GM23248 (cell line): ENCODE measurements around the gene TLE5. TPM values are rescaled to one million over a fixed set of nuclear protein-coding genes. Genes with fewer than 3 reads are reported as not detected.
A peak's percentile ranks its signal among the peaks of the same experiment; 100 is the strongest.

Experiments
- DNase-seq: peaks from one replicate; pipeline ENCODE4 v3.0.0-alpha.2; 2015
- H2AFZ ChIP-seq: fragments of 200-600 bp; sonication (generic); 2 replicates; pipeline ENCODE4 v1.6.1; 2016; ENCODE audit warnings: antibody characterized with exemption
- H3F3A ChIP-seq: fragments of 200-600 bp; sonication (generic); 2 replicates; pipeline ENCODE4 v1.6.1; 2016; ENCODE audit warnings: mild to moderate bottlenecking, antibody characterized with exemption, mixed run types; ENCODE audit not compliant: insufficient read depth
- H3K27ac ChIP-seq: fragments of 200-600 bp; sonication (generic); 2 replicates; pipeline ENCODE4 v1.5.1; 2016; ENCODE audit warnings: mild to moderate bottlenecking
- H3K27me3 ChIP-seq: fragments of 200-600 bp; sonication (generic); replicated peaks from 2 replicates; pipeline ENCODE4 v1.6.1; 2016; ENCODE audit warnings: mild to moderate bottlenecking; ENCODE audit not compliant: insufficient read depth
- H3K36me3 ChIP-seq: fragments of 200-600 bp; sonication (generic); 2 replicates; pipeline ENCODE4 v1.6.1; 2016; ENCODE audit warnings: low read depth, mild to moderate bottlenecking
- H3K4me1 ChIP-seq: fragments of 200-600 bp; sonication (generic); 2 replicates; pipeline ENCODE4 v1.6.1; 2016; ENCODE audit warnings: mild to moderate bottlenecking; ENCODE audit not compliant: insufficient read depth
- H3K4me2 ChIP-seq: fragments of 200-600 bp; sonication (generic); one replicate; pipeline ENCODE4 v1.6.1; 2016; ENCODE audit warnings: mild to moderate bottlenecking; ENCODE audit not compliant: unreplicated experiment
- H3K4me3 ChIP-seq: fragments of 200-600 bp; sonication (generic); 2 replicates; pipeline ENCODE4 v1.5.1; 2016; ENCODE audit warnings: mild to moderate bottlenecking
- H3K79me2 ChIP-seq: fragments of 200-600 bp; sonication (generic); 2 replicates; pipeline ENCODE4 v1.6.1; 2016; ENCODE audit warnings: mild to moderate bottlenecking; ENCODE audit not compliant: insufficient read depth
- H3K9ac ChIP-seq: fragments of 200-600 bp; sonication (generic); 2 replicates; pipeline ENCODE4 v1.6.1; 2016; ENCODE audit warnings: mild to moderate bottlenecking
- H3K9me2 ChIP-seq: fragments of 200-600 bp; sonication (generic); 2 replicates; pipeline ENCODE4 v1.6.1; 2016; ENCODE audit warnings: mixed run types, mild to moderate bottlenecking, moderate library complexity; ENCODE audit not compliant: insufficient read depth
- H3K9me3 ChIP-seq: fragments of 200-600 bp; sonication (generic); one replicate; pipeline ENCODE4 v1.6.1; 2017; ENCODE audit warnings: low read depth
- H4K20me1 ChIP-seq: fragments of 200-600 bp; sonication (generic); 2 replicates; pipeline ENCODE4 v1.6.0; 2016; ENCODE audit not compliant: insufficient read depth
- EZH2 ChIP-seq: fragments of 200-600 bp; sonication (generic); IDR thresholded peaks from 2 replicates; pipeline ENCODE4 v1.6.1; 2018; ENCODE audit warnings: antibody characterized with exemption, mild to moderate bottlenecking; ENCODE audit not compliant: insufficient read depth, poor library complexity, severe bottlenecking
- EZH2phosphoT487 ChIP-seq: fragments of 200-600 bp; sonication (generic); IDR thresholded peaks from 2 replicates; pipeline ENCODE4 v1.6.1; 2018; ENCODE audit warnings: antibody characterized with exemption, moderate library complexity, mild to moderate bottlenecking, low read depth; ENCODE audit not compliant: insufficient read depth
- WGBS, 2 experiments: methylation state at CpG; one replicate each; pipeline ENCODE4 v1.1.6; 2015 to 2017; ENCODE audit warnings: low lambda C conversion rate in 2 of 2, low coverage in 1 of 2; ENCODE audit errors: missing lambda C conversion rate in 2 of 2; 5-methylcytosine and 5-hydroxymethylcytosine counted together
- in situ Hi-C: fragments of 300-500 bp; cut with MboI; formaldehyde crosslinking; loops from 2 replicates; pipeline ENCODE4 v1.15.0; 2020
- polyA plus RNA-seq: library from polyadenylated mRNA; unstranded; fragments of >200 nt; fragmentation: Nextera tagmentation; extraction: Ambion mirVana; gene quantifications from 2 replicates; pipeline ENCODE4 v1.2.1, GENCODE V29; 2016
- total RNA-seq: library from RNA; depleted of rRNA; stranded (reverse); fragments of >200 nt; shearing (Covaris generic); gene quantifications from 2 replicates; pipeline ENCODE4 v1.2.3, GENCODE V29; 2014

TLE5 gene
- total and polyA plus RNA-seq, 2 experiments from 2014 or later = 133 to 337 TPM

- H3K4me2 ChIP-seq = peak overlapping the region; percentile 73
- no peaks in the 10 kb centered on the region for H3K36me3 ChIP-seq
Observed at GRCh38 chr19:3047496-3048189, 14.7 kb downstream of the TLE5 start.

DNA sequence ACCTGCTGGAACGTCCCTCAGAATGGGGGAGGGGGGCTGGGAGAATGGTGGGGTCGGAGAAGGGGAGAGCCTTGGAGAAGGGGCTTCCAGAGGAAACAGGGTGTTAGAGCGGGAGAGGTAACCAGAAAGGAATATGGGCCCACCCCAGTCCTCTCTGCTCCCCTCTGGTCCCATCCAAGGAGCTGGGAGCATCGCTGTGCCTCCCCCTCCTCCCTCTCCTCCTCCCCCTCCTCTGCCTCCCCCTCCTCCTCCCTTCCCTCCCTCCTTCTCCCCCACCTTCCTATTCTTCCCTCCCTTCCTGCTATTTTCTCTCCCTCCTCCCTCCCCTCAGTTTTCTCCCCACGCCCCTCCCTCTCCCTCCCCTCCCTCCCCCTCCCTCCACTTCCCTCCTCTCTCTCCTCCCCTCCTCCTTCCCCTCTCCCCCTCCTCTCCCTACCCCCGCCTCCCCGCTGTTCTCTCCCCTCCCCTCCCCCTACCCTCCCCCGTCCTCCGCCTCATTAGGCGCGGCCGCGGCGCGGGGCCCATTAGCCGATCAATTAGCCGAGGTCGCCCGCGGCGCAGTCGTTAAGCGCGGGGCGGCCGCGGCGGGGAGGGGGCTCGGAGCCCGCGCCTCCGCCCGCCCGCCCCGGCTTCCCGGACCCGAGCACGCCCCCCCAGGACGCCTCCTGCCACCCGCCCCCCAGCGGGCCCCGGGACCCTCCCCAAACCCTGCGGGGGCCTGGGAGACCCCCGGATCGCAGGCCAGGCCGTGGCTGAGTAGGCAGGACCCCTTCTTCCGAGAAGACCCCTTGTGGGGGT, 15.4 kb downstream of the TLE5 start:
- no peaks in the 10 kb centered on the region for H3K9me2 ChIP-seq
- H3K27ac ChIP-seq = no peak overlapping the region
- no peaks in the 10 kb centered on the region for H3K79me2 ChIP-seq
- no peaks in the 10 kb centered on the region for H4K20me1 ChIP-seq
- H3K4me1 ChIP-seq = no peaks in the 10 kb centered on the region
- no peaks in the 10 kb centered on the region for H3K9me3 ChIP-seq
- H3K4me2 ChIP-seq = peak overlapping the region; percentile 73
- TF ChIP-seq EZH2phosphoT487 (no peak), EZH2 (no peak)
- peak overlapping the region; percentile 77; the same call in 1 of the 2 replicates for H2AFZ ChIP-seq
- H3K27me3 ChIP-seq = no peaks in the 10 kb centered on the region
- H3K9ac ChIP-seq = no peak overlapping the region
- WGBS, 2 experiments = 5 to 11% methylated on average over 15 to 35 of the region's 47 CpGs
- no peak for DNase-seq
- in situ Hi-C loops = no loop called here
- H3K36me3 ChIP-seq = no peaks in the 10 kb centered on the region
- H3K4me3 ChIP-seq = peak overlapping the region; percentile 54
- H3F3A ChIP-seq = 0 out of 2 replicates have a peak, but pooled peaks cover 7% of the 10 kb centered on the region

More at GRCh38 chr19:3047496-3048189, 14.7 kb downstream of the TLE5 start:
- in situ Hi-C loops = no loop called here
- TF ChIP-seq EZH2 (no peak), EZH2phosphoT487 (no peak)
- H3K79me2 ChIP-seq = no peaks in the 10 kb centered on the region
- H3K9ac ChIP-seq = no peak overlapping the region
- no peaks in the 10 kb centered on the region for H4K20me1 ChIP-seq
- no peaks in the 10 kb centered on the region for H3K9me3 ChIP-seq
- H3K27me3 ChIP-seq = no peaks in the 10 kb centered on the region
- H3F3A ChIP-seq = 0 out of 2 replicates have a peak, but pooled peaks cover 8% of the 10 kb centered on the region
- H3K4me1 ChIP-seq = no peaks in the 10 kb centered on the region
- peak overlapping the region; percentile 54 for H3K4me3 ChIP-seq
- DNase-seq = peak; percentile 86
- H3K27ac ChIP-seq = no peak overlapping the region
- H2AFZ ChIP-seq = peak overlapping the region; percentile 77
- WGBS, 2 experiments = 9 to 10% methylated on average over 28 of the region's 28 CpGs
- H3K9me2 ChIP-seq = no peaks in the 10 kb centered on the region

- WGBS, 2 experiments = 20 to 21% methylated on average over 11 to 16 of the region's 16 CpGs
- no peak for TF ChIP-seq EZH2
- TF ChIP-seq EZH2phosphoT487 = no peak
- Histone ChIP-seq H3K9ac (no peak overlapping the region), H4K20me1 (no peaks in the 10 kb centered on the region), H3K4me3 (no peak overlapping the region), H2AFZ (no peak overlapping the region), H3K4me1 (no peaks in the 10 kb centered on the region), H3F3A (0 out of 2 replicates have a peak, but pooled peaks cover 7% of the 10 kb centered on the region), H3K27ac (no peak overlapping the region), H3K27me3 (no peaks in the 10 kb centered on the region), H3K36me3 (no peaks in the 10 kb centered on the region), H3K79me2 (no peaks in the 10 kb centered on the region), H3K4me2 (no peak overlapping the region), H3K9me2 (no peaks in the 10 kb centered on the region), H3K9me3 (no peaks in the 10 kb centered on the region)
- no peak for DNase-seq
- in situ Hi-C loops = no loop called here
Observed at GRCh38 chr19:3045885-3046697, 16.2 kb downstream of the TLE5 start.

GRCh38 chr19:3045191-3045590, 17.1 kb downstream of the TLE5 start:
- WGBS, 2 experiments = 77 to 82% methylated on average over 6 of the region's 6 CpGs
- TF ChIP-seq EZH2phosphoT487 = no peak
- TF ChIP-seq EZH2 = no peak
- Histone ChIP-seq H3K27me3 (no peaks in the 10 kb centered on the region), H2AFZ (no peak overlapping the region), H3K4me2 (no peak overlapping the region), H3K9ac (no peak overlapping the region), H3K9me2 (no peaks in the 10 kb centered on the region), H3K27ac (no peak overlapping the region), H3K9me3 (no peaks in the 10 kb centered on the region), H3K36me3 (no peaks in the 10 kb centered on the region), H3K4me1 (no peaks in the 10 kb centered on the region), H3F3A (0 out of 2 replicates have a peak, but pooled peaks cover 7% of the 10 kb centered on the region), H4K20me1 (no peaks in the 10 kb centered on the region), H3K4me3 (no peak overlapping the region), H3K79me2 (no peaks in the 10 kb centered on the region)
- in situ Hi-C loops = no loop called here
- no peak for DNase-seq
